IMR-90 (cell line): ENCODE data around the gene HAP1. TPM values are rescaled to one million over a fixed set of nuclear protein-coding genes. Genes with fewer than 3 reads are reported as not detected.

Source experiments
- ATAC-seq: fragments of 200-7000 bp; cut with Tn5 transposase; 2 replicates; pipeline ENCODE4 v1.9.1; 2020; ENCODE audit warnings: low read depth, mild to moderate bottlenecking, moderate library complexity
- BruUV-seq: library from RNA; stranded (reverse); fragments of 400-500 nt; replicated peaks from 2 replicates; lab custom pipeline; 2021; lab: Mats Ljungman, UMichigan
- CTCF ChIA-PET: fragments of 300-600 bp; formaldehyde crosslinking; extraction: SDS; loops from one replicate; lab custom pipeline; 2021; ENCODE audit warnings: antibody characterized with exemption; lab: Yijun Ruan, JAX
- POLR2A ChIA-PET: fragments of 300-600 bp; sonication (Branson Sonifier 250); formaldehyde crosslinking; loops from one replicate; lab custom pipeline; 2022; ENCODE audit warnings: antibody characterized with exemption; ENCODE audit not compliant: unreplicated experiment; lab: Charles Lee
- DNase-seq: peaks from one replicate; pipeline ENCODE4 v3.0.0; 2013
- H2AFZ ChIP-seq: replicated peaks from 2 replicates; pipeline ENCODE3; 2013; ENCODE audit warnings: low read length, mild to moderate bottlenecking; ENCODE audit not compliant: poor library complexity
- H2AK5ac ChIP-seq: 2 replicates; pipeline ENCODE4 v1.6.1; 2013; ENCODE audit warnings: low read depth, low read length, inconsistent platforms
- H2AK9ac ChIP-seq: replicated peaks from 2 replicates; pipeline ENCODE3; 2013; ENCODE audit warnings: mild to moderate bottlenecking, low read depth, low read length, moderate library complexity; ENCODE audit not compliant: poor library complexity
- H2BK120ac ChIP-seq: 2 replicates; pipeline ENCODE4 v1.6.1; 2013; ENCODE audit warnings: low read depth, low read length, inconsistent platforms
- H2BK15ac ChIP-seq: 3 replicates; pipeline ENCODE4 v1.6.1; 2013; ENCODE audit warnings: low read depth, low read length, inconsistent platforms
- H2BK20ac ChIP-seq: 2 replicates; pipeline ENCODE4 v1.6.1; 2013; ENCODE audit warnings: low read depth, mild to moderate bottlenecking, inconsistent platforms, low read length, moderate library complexity
- H2BK5ac ChIP-seq: 2 replicates; pipeline ENCODE4 v1.6.1; 2013; ENCODE audit warnings: mild to moderate bottlenecking, low read depth, low read length, inconsistent platforms; ENCODE audit not compliant: poor library complexity, severe bottlenecking
- H3K14ac ChIP-seq: replicated peaks from 2 replicates; pipeline ENCODE4 v1.6.1; 2013; ENCODE audit warnings: low read depth, low read length, inconsistent platforms
- H3K18ac ChIP-seq: 2 replicates; pipeline ENCODE4 v1.6.1; 2013; ENCODE audit warnings: low read depth, low read length, control low read depth
- H3K23ac ChIP-seq: 2 replicates; pipeline ENCODE4 v1.6.1; 2013; ENCODE audit warnings: low read depth, low read length, inconsistent platforms
- H3K27ac ChIP-seq: 2 replicates; pipeline ENCODE4 v1.5.1; 2013; ENCODE audit warnings: mild to moderate bottlenecking, control low read depth, low read length; ENCODE audit not compliant: insufficient read depth
- H3K27me3 ChIP-seq: 2 replicates; pipeline ENCODE4 v1.6.1; 2013; ENCODE audit warnings: low read length; ENCODE audit not compliant: control insufficient read depth, insufficient read depth
- H3K36me3 ChIP-seq: 2 replicates; pipeline ENCODE4 v1.6.1; 2013; ENCODE audit warnings: low read length, mixed read lengths; ENCODE audit not compliant: control insufficient read depth, insufficient read depth
- H3K4ac ChIP-seq: 2 replicates; pipeline ENCODE4 v1.6.1; 2013; ENCODE audit warnings: low read depth, low read length, inconsistent platforms
- H3K4me1 ChIP-seq: 2 replicates; pipeline ENCODE4 v1.6.1; 2013; ENCODE audit warnings: low read length, mixed read lengths; ENCODE audit not compliant: control insufficient read depth, insufficient read depth
- H3K4me2 ChIP-seq: 2 replicates; pipeline ENCODE4 v1.6.1; 2013; ENCODE audit warnings: low read depth, mild to moderate bottlenecking, control low read depth, low read length, moderate library complexity
- H3K4me3 ChIP-seq: 2 replicates; pipeline ENCODE4 v1.5.1; 2013; ENCODE audit warnings: low read depth, mild to moderate bottlenecking, control low read depth, low read length, moderate library complexity; ENCODE audit not compliant: insufficient read depth
- H3K56ac ChIP-seq: 2 replicates; pipeline ENCODE4 v1.6.1; 2013; ENCODE audit warnings: low read length, inconsistent platforms; ENCODE audit not compliant: insufficient read depth; ENCODE audit errors: extremely low read depth
- H3K79me1 ChIP-seq, 2 experiments: 2 replicates each; pipeline ENCODE4 v1.6.1; 2013; ENCODE audit warnings: low read length in 2 of 2, inconsistent platforms in 1 of 2, low read depth in 1 of 2
- H3K9ac ChIP-seq: 2 replicates; pipeline ENCODE4 v1.6.1; 2013; ENCODE audit warnings: low read depth, low read length, control low read depth
- H3K9me1 ChIP-seq: 2 replicates; pipeline ENCODE4 v1.6.1; 2013; ENCODE audit warnings: low read length, inconsistent platforms; ENCODE audit not compliant: insufficient read depth
- H3K9me3 ChIP-seq: 2 replicates; pipeline ENCODE4 v1.6.1; 2013; ENCODE audit warnings: low read length; ENCODE audit not compliant: control insufficient read depth, insufficient read depth
- H4K20me1 ChIP-seq: 2 replicates; pipeline ENCODE4 v1.6.1; 2013; ENCODE audit warnings: low read length, inconsistent platforms; ENCODE audit not compliant: insufficient read depth
- H4K5ac ChIP-seq: 2 replicates; pipeline ENCODE4 v1.6.1; 2013; ENCODE audit warnings: mild to moderate bottlenecking, low read depth, low read length, control low read depth
- H4K8ac ChIP-seq, 2 experiments: 2 replicates each; pipeline ENCODE4 v1.6.1; 2013; ENCODE audit warnings: low read depth in 2 of 2, low read length in 2 of 2, control low read depth in 1 of 2, inconsistent platforms in 1 of 2
- H4K91ac ChIP-seq: 2 replicates; pipeline ENCODE4 v1.6.1; 2013; ENCODE audit warnings: low read depth, low read length, inconsistent platforms; ENCODE audit not compliant: insufficient read depth
- BHLHE40 ChIP-seq: fragments of 150-350 bp; IDR thresholded peaks from 2 replicates; pipeline ENCODE4 v1.6.1; 2016; ENCODE audit warnings: mild to moderate bottlenecking, low read depth, low read length
- CEBPB ChIP-seq: IDR thresholded peaks from 2 replicates; pipeline ENCODE4 v1.6.1; 2012; ENCODE audit warnings: low read depth, low read length, improper control_type of control experiment
- CHD1 ChIP-seq: IDR thresholded peaks from 2 replicates; pipeline ENCODE4 v1.6.1; 2012; ENCODE audit warnings: low read depth, low read length, improper control_type of control experiment
- CTCF ChIP-seq: conservative IDR thresholded peaks from 2 replicates; pipeline ENCODE4 v1.5.1; 2012; ENCODE audit warnings: mild to moderate bottlenecking, low read depth, low read length, improper control_type of control experiment
- ELK1 ChIP-seq: fragments of 150-350 bp; IDR thresholded peaks from 2 replicates; pipeline ENCODE4 v1.6.1; 2016; ENCODE audit warnings: low read depth, mild to moderate bottlenecking, low read length, moderate library complexity, borderline replicate concordance
- FOS ChIP-seq: fragments of 150-350 bp; IDR thresholded peaks from 2 replicates; pipeline ENCODE4 v1.6.1; 2016; ENCODE audit warnings: low read depth, low read length
- MAFK ChIP-seq: IDR thresholded peaks from 2 replicates; pipeline ENCODE4 v1.6.1; 2012; ENCODE audit warnings: low read depth, low read length, improper control_type of control experiment
- MAZ ChIP-seq: IDR thresholded peaks from 2 replicates; pipeline ENCODE4 v1.6.1; 2012; ENCODE audit warnings: low read depth, mild to moderate bottlenecking, low read length, improper control_type of control experiment, moderate library complexity, borderline replicate concordance
- MXI1 ChIP-seq: IDR thresholded peaks from 2 replicates; pipeline ENCODE4 v1.6.1; 2012; ENCODE audit warnings: low read depth, mild to moderate bottlenecking, low read length, moderate library complexity, borderline replicate concordance
- NFE2L2 ChIP-seq: fragments of 150-350 bp; IDR thresholded peaks from 2 replicates; pipeline ENCODE4 v1.6.1; 2016; ENCODE audit warnings: low read depth, mild to moderate bottlenecking, low read length
- RFX5 ChIP-seq: IDR thresholded peaks from 2 replicates; pipeline ENCODE4 v1.8.0; 2012; ENCODE audit warnings: low read depth, mild to moderate bottlenecking, low read length, moderate library complexity
- SMC3 ChIP-seq: fragments of 150-350 bp; IDR thresholded peaks from 2 replicates; pipeline ENCODE4 v1.6.1; 2016; ENCODE audit warnings: low read depth, mild to moderate bottlenecking, antibody characterized with exemption, low read length, moderate library complexity
- USF2 ChIP-seq: fragments of 150-350 bp; IDR thresholded peaks from 2 replicates; pipeline ENCODE4 v1.6.1; 2017; ENCODE audit warnings: mild to moderate bottlenecking, antibody characterized with exemption, low read length, low read depth
- WGBS, 2 experiments: methylation state at CpG; one replicate each; pipeline versions ENCODE4 v1.1.5 to v1.1.7; 2013; ENCODE audit warnings: missing lambda C conversion rate in 2 of 2; ENCODE audit not compliant: insufficient read length in 1 of 2; ENCODE audit errors: extremely low coverage in 2 of 2; 5-methylcytosine and 5-hydroxymethylcytosine counted together
- dilution Hi-C: fragments of 300-500 bp; cut with HindIII; formaldehyde crosslinking; loops from one replicate; pipeline ENCODE4 v1.14.3; 2018; ENCODE audit warnings: low sequenced_read_pairs; ENCODE audit not compliant: unreplicated experiment
- in situ Hi-C: fragments of 300-500 bp; cut with MboI; formaldehyde crosslinking; loops from 3 replicates; pipeline ENCODE4 v1.14.3; 2019; ENCODE audit warnings: low sequenced_read_pairs, inconsistent platforms, mixed read lengths
- intact Hi-C: fragments of 100-400 bp; cut with micrococcal nuclease; formaldehyde crosslinking; loops from 2 replicates; pipeline ENCODE4 v1.10.0; 2022
- polyA plus RNA-seq, 3 experiments: library from polyadenylated mRNA; depleted of rRNA; stranded (reverse); fragments of >200 nt; gene quantifications; 2 replicates each; pipeline ENCODE4 v1.2.3, GENCODE V29; 2012; ENCODE audit warnings: low replicate concordance in 1 of 3
- total RNA-seq: library from RNA; depleted of rRNA; stranded (reverse); fragments of >200 nt; gene quantifications from 2 replicates; pipeline ENCODE4 v1.2.3, GENCODE V29; 2012

The HAP1 gene
- total and polyA plus RNA-seq, 2 of the 4 experiments (the other 2 are of a cell fraction) = under 0.01 to 0.09 TPM

GRCh38 chr17:41724476-41725050, 9.9 kb downstream of the HAP1 start:
- Histone ChIP-seq H3K14ac (no peak overlapping the region), H3K4me2 (no peak overlapping the region), H3K27me3 (peaks cover 13% of the 10 kb centered on the region), H3K9me1 (no peaks in the 10 kb centered on the region), H4K20me1 (no peaks in the 10 kb centered on the region), H3K56ac (no peak overlapping the region), H4K91ac (no peak overlapping the region), H2BK120ac (no peak overlapping the region), H3K4ac (no peak overlapping the region), H2BK5ac (no peak overlapping the region), H3K79me1 (no peaks in the 10 kb centered on the region), H3K4me1 (no peaks in the 10 kb centered on the region), H3K27ac (no peak overlapping the region), H3K9me3 (no peaks in the 10 kb centered on the region), H4K8ac (no peak overlapping the region), H2AK9ac (no peak overlapping the region), H3K4me3 (no peak overlapping the region), H3K18ac (no peak overlapping the region), H2BK20ac (no peak overlapping the region), H2AFZ (no peak overlapping the region), H2BK15ac (no peak overlapping the region), H3K9ac (no peak overlapping the region), H3K23ac (no peak overlapping the region), H2AK5ac (no peak overlapping the region), H4K5ac (no peak overlapping the region), H3K36me3 (no peaks in the 10 kb centered on the region)
- ChIA-PET CTCF (interaction anchor here (0.6 to 1.0 kb wide), 2 partner anchors 26 to 35 kb away, joined by 3 to 5 read pairs; no protein-coding TSS in a partner anchor), POLR2A (no interaction called here)
- no TSS peak for BruUV-seq
- WGBS, 2 experiments = 51% methylated on average over 8 of the region's 17 CpGs; no CpG with 5 or more reads in 1 of the 2 experiments
- dilution Hi-C loops = no loop called here
- DNase-seq (no peak), ATAC-seq (no peak)
- intact Hi-C loops = no loop called here
- in situ Hi-C loops = no loop called here
- TF ChIP-seq FOS = no peak
- no peak for TF ChIP-seq USF2
- TF ChIP-seq BHLHE40 = no peak
- no peak for TF ChIP-seq CHD1
- no peak for TF ChIP-seq ELK1
- TF ChIP-seq SMC3 = no peak
- no peak for TF ChIP-seq CTCF
- TF ChIP-seq NFE2L2 = no peak
- TF ChIP-seq MXI1 = no peak
- TF ChIP-seq MAFK = no peak
- no peak for TF ChIP-seq MAZ
- no peak for TF ChIP-seq RFX5
- TF ChIP-seq CEBPB = no peak
